GM12891 (cell line): Measurements from ENCODE around the gene NRXN3.

Experiments used
- PAX5 ChIP-seq: IDR thresholded peaks from 2 replicates; pipeline ENCODE4 v1.6.1; 2011; ENCODE audit warnings: low read length, moderate library complexity, mild to moderate bottlenecking; ENCODE audit not compliant: insufficient read depth, severe bottlenecking
- POLR2A ChIP-seq: IDR thresholded peaks from 2 replicates; pipeline ENCODE4 v1.6.1; 2011; ENCODE audit warnings: low read depth, low read length, control low read depth
- POLR2AphosphoS5 ChIP-seq: IDR thresholded peaks from 2 replicates; pipeline ENCODE4 v1.6.1; 2011; ENCODE audit warnings: low read depth, low read length, control low read depth
- POU2F2 ChIP-seq: IDR thresholded peaks from 2 replicates; pipeline ENCODE4 v1.6.1; 2011; ENCODE audit warnings: low read depth, mild to moderate bottlenecking, control low read depth, low read length, moderate library complexity
- SPI1 ChIP-seq: IDR thresholded peaks from 2 replicates; pipeline ENCODE4 v1.6.1; 2011; ENCODE audit warnings: low read depth, low read length, control low read depth
- TAF1 ChIP-seq: IDR thresholded peaks from 2 replicates; pipeline ENCODE4 v1.6.1; 2011; ENCODE audit warnings: low read depth, low read length, control low read depth

- TF ChIP-seq POLR2A (no peak), POLR2AphosphoS5 (no peak), PAX5 (no peak), TAF1 (no peak), POU2F2 (no peak), SPI1 (no peak)
These were observed 1670.7 kb downstream of the NRXN3 start for GRCh38 chr14:79840831-79841230.
